Measurements from ENCODE around the gene DLGAP4. TPM values are rescaled to one million over a fixed set of nuclear protein-coding genes. Genes with fewer than 3 reads are reported as not detected.

DLGAP4 gene
- total RNA-seq, 2 donors from 2014 or later: 62.9 to 78.2 TPM

DNA sequence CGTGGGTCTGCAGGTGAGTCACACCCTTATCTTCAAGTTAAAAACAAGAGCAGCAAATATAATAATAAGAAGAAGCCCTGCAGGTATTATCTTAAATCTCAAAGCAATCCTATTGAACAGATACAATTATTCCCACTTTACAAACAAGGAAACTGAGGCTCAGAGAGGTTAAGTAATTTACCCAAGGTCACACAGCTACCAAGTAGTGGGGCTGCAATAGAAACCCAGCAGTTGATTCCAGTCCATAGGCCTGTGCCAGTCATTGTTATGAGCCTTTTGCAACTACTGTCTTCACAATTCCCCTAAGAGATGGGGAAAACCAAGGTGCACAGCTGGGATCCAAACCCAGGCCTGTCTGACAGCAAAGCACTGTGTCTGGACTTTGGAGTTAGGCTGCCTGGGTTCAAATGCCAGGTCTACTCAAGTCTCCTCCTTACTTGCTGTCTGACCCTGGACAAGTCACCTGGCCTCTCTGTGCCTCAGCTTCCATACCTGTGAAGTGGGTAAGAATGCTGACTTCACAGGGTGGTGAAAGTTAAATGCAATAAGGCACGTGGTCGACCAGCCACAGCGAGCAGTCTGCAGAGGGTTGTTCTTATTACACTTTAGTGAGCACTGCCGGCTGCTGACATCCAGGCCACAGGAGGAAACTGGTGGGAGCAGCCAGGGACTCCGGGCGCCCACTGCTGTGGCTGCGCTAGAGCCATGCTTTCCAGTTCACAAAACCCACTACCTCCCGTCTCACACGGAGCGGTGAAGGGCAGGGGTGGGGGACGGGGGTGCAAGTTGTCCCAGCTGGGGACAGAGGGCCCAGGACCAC is 241.3 kb downstream of the DLGAP4 start:
- Mint-ChIP-seq H3K9me3 (no peaks in the 10 kb centered on the region), H3K27me3 (ENCODE audit: insufficient read depth) (no peaks in the 10 kb centered on the region), H3K4me3 (no peak overlapping the region), H3K36me3 (ENCODE audit: low read depth) (peaks cover 33% of the 10 kb centered on the region), H3K27ac (no peak overlapping the region), H3K4me1 (peaks cover 15% of the 10 kb centered on the region)
- Histone ChIP-seq H3K9ac (ENCODE audit: extremely low read depth, low read length, poor library complexity, severe bottlenecking) (no peak overlapping the region), H3K4me3 (ENCODE audit: low read length) (no peak overlapping the region), H3K4me1 (ENCODE audit: control insufficient read depth, insufficient read depth, low read length) (peaks cover 13% of the 10 kb centered on the region), H3K36me3 (ENCODE audit: control insufficient read depth, insufficient read depth, low read length) (peaks cover 56% of the 10 kb centered on the region), H3K27ac (ENCODE audit: low read depth, low read length) (no peak overlapping the region), H3K9me3 (ENCODE audit: control insufficient read depth, low read length) (no peaks in the 10 kb centered on the region), H3K27me3 (ENCODE audit: control insufficient read depth, insufficient read depth, low read length, poor library complexity, severe bottlenecking) (no peaks in the 10 kb centered on the region)
- WGBS, 2 experiments (ENCODE audit: insufficient coverage in 1 of 2, insufficient read length in 1 of 2): 89 to 93% methylated on average over 9 to 12 of the region's 12 CpGs
- peak; percentile 41 for DNase-seq
- TF ChIP-seq, protein P1, sequence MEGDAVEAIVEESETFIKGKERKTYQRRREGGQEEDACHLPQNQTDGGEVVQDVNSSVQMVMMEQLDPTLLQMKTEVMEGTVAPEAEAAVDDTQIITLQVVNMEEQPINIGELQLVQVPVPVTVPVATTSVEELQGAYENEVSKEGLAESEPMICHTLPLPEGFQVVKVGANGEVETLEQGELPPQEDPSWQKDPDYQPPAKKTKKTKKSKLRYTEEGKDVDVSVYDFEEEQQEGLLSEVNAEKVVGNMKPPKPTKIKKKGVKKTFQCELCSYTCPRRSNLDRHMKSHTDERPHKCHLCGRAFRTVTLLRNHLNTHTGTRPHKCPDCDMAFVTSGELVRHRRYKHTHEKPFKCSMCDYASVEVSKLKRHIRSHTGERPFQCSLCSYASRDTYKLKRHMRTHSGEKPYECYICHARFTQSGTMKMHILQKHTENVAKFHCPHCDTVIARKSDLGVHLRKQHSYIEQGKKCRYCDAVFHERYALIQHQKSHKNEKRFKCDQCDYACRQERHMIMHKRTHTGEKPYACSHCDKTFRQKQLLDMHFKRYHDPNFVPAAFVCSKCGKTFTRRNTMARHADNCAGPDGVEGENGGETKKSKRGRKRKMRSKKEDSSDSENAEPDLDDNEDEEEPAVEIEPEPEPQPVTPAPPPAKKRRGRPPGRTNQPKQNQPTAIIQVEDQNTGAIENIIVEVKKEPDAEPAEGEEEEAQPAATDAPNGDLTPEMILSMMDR (conservative IDR thresholded peaks at IDR 0.05): no peak

DNA sequence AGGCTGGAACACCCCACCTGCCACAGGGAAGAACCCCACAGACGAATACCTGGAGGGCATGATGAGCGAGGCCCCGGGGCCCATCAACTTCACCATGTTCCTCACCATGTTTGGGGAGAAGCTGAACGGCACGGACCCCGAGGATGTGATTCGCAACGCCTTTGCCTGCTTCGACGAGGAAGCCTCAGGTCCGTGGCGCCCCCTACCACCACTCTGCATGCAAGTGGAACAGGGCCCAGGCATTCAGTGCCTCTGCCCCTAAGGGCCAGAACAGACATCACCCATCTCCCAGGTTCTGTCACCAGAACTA is 241.8 kb downstream of the DLGAP4 start:
- Histone ChIP-seq H3K27me3 (ENCODE audit: control insufficient read depth, insufficient read depth, low read length, poor library complexity, severe bottlenecking) (no peaks in the 10 kb centered on the region), H3K4me1 (ENCODE audit: control insufficient read depth, insufficient read depth, low read length) (peaks cover 7% of the 10 kb centered on the region), H3K36me3 (ENCODE audit: control insufficient read depth, insufficient read depth, low read length) (peaks cover 52% of the 10 kb centered on the region), H3K9me3 (ENCODE audit: control insufficient read depth, low read length) (no peaks in the 10 kb centered on the region), H3K9ac (ENCODE audit: extremely low read depth, low read length, poor library complexity, severe bottlenecking) (no peak overlapping the region), H3K4me3 (ENCODE audit: low read length) (no peak overlapping the region), H3K27ac (ENCODE audit: low read depth, low read length) (no peak overlapping the region)
- peak; percentile 92 for DNase-seq
- Mint-ChIP-seq H3K4me1 (peaks cover 9% of the 10 kb centered on the region), H3K9me3 (no peaks in the 10 kb centered on the region), H3K27me3 (ENCODE audit: insufficient read depth) (no peaks in the 10 kb centered on the region), H3K27ac (no peak overlapping the region), H3K36me3 (ENCODE audit: low read depth) (peaks cover 33% of the 10 kb centered on the region), H3K4me3 (no peak overlapping the region)
- TF ChIP-seq, protein P1 (conservative IDR thresholded peaks at IDR 0.05): peak; percentile 75
- WGBS, 2 experiments (ENCODE audit: insufficient coverage in 1 of 2, insufficient read length in 1 of 2): 86 to 88% methylated on average over 3 to 12 of the region's 12 CpGs

DNA sequence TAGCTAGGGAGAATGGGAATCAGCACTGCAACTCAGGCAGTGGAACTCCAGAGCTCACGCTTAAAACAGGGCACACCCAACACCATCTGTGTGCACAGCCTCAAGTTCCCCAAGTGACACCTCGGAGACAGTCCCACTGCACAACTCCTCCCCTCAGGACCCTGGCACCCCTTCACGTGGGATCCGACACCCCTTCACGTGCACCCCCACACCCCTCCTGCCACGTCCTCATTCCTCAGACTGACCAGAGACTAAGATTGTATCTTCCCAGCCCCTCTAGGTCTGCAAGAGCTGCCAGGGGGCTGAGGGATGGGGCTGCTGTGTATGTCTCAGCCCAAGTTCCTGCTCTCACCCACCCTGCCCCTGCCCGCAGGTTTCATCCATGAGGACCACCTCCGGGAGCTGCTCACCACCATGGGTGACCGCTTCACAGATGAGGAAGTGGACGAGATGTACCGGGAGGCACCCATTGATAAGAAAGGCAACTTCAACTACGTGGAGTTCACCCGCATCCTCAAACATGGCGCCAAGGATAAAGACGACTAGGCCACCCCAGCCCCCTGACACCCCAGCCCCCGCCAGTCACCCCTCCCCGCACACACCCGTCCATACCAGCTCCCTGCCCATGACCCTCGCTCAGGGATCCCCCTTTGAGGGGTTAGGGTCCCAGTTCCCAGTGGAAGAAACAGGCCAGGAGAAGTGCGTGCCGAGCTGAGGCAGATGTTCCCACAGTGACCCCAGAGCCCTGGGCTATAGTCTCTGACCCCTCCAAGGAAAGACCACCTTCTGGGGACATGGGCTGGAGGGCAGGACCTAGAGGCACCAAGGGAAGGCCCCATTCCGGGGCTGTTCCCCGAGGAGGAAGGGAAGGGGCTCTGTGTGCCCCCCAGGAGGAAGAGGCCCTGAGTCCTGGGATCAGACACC is 242.8 kb downstream of the DLGAP4 start:
- peaks cover 34% of the 10 kb centered on the region for H3K36me3 Mint-ChIP-seq (ENCODE audit: low read depth)
- Histone ChIP-seq H3K27ac (ENCODE audit: low read depth, low read length) (no peak overlapping the region), H3K4me3 (ENCODE audit: low read length) (no peak overlapping the region), H3K9ac (ENCODE audit: extremely low read depth, low read length, poor library complexity, severe bottlenecking) (no peak overlapping the region), H3K4me1 (ENCODE audit: control insufficient read depth, insufficient read depth, low read length) (no peaks in the 10 kb centered on the region), H3K9me3 (ENCODE audit: control insufficient read depth, low read length) (no peaks in the 10 kb centered on the region), H3K27me3 (ENCODE audit: control insufficient read depth, insufficient read depth, low read length, poor library complexity, severe bottlenecking) (no peaks in the 10 kb centered on the region), H3K36me3 (ENCODE audit: control insufficient read depth, insufficient read depth, low read length) (peaks cover 42% of the 10 kb centered on the region)
- no peak overlapping the region for H3K4me3 Mint-ChIP-seq
- no peak for DNase-seq
- TF ChIP-seq, protein P1 (conservative IDR thresholded peaks at IDR 0.05): no peak
- 96 to 98% methylated on average over 12 to 23 of the region's 23 CpGs for WGBS, 2 experiments (ENCODE audit: insufficient coverage in 1 of 2, insufficient read length in 1 of 2)
- H3K27ac Mint-ChIP-seq: no peak overlapping the region
- H3K9me3 Mint-ChIP-seq: no peaks in the 10 kb centered on the region
- no peaks in the 10 kb centered on the region for H3K27me3 Mint-ChIP-seq (ENCODE audit: insufficient read depth)
- peaks cover 1% of the 10 kb centered on the region for H3K4me1 Mint-ChIP-seq

Measured in endodermal cell (in vitro differentiated cells).